ENCODE measurements around the gene LRRC4C. TPM values are rescaled to one million over a fixed set of nuclear protein-coding genes. Genes with fewer than 3 reads are reported as not detected.

The LRRC4C gene
- total RNA-seq, 4 donors from 2014 or later, result 0.19 to 1.1 TPM; not detected in 2

DNA sequence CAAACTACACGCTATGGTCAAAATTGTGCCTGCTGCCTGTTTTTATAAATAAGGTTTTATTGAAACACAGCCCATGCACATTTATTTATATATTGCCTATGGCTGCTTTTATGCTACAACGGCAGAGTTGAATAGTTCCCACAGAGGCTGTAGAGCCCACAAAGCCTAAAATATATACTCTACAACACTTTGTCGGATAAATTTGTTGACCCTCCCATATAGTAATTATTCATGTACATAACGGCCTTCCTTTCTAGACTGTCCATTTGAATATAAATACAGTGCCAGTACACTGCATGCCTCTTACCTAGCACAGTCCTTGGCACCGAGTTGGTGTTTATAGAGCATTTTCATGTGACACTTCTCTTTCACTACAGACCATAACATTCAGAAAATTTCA lies 314.0 kb downstream of the LRRC4C start:
- no peak for TF ChIP-seq POLR2A (IDR thresholded peaks at IDR 0.05)
- TF ChIP-seq CTCF (IDR thresholded peaks at IDR 0.05), result no peak
- DNase-seq (ENCODE audit: low spot score in 2 of 2), result no peak
- intact Hi-C loops (cut with DNase I; ENCODE audit: low total_unique reads), result no loop called here
- no peak overlapping the region for H3K4me3 ChIP-seq (ENCODE audit: low read depth, poor library complexity, severe bottlenecking)
- WGBS, 2 donors, result 84 to 90% methylated on average over 5 of the region's 5 CpGs

DNA sequence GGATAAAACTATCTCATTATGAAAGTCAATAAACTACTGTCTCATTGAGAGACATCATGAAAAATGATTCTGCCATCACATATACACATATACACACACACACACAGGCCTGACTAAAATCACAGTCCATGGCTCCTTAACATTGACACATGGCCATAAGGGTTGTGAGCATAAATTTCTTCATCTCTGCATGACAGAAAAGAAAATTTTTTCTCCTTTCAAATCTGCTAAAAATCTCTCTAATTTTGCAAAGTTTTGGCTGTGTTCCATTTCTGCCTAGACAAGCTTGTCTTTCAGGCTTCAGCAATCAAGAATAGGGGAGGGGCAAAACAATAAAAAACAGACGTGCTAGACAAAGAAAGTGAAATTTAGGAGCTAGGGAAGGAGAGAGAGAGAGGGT lies 324.5 kb downstream of the LRRC4C start:
- WGBS, 2 donors, result 2 to 13% methylated on average over 1 of the region's 1 CpG
- no peak overlapping the region for H3K4me3 ChIP-seq (ENCODE audit: low read depth, poor library complexity, severe bottlenecking)
- TF ChIP-seq CTCF (IDR thresholded peaks at IDR 0.05) (no peak), POLR2A (IDR thresholded peaks at IDR 0.05) (no peak)
- DNase-seq (ENCODE audit: low spot score in 2 of 2), result no peak
- intact Hi-C loops (cut with DNase I; ENCODE audit: low total_unique reads), result no loop called here

GRCh38 chr11:41133023-41133422 lies 326.4 kb downstream of the LRRC4C start:
- intact Hi-C loops (cut with DNase I; ENCODE audit: low total_unique reads), result no loop called here
- 87 to 91% methylated on average over 2 of the region's 2 CpGs for WGBS, 2 donors
- no peak for DNase-seq (ENCODE audit: low spot score in 2 of 2)
- no peak for TF ChIP-seq POLR2A (IDR thresholded peaks at IDR 0.05)
- TF ChIP-seq CTCF (IDR thresholded peaks at IDR 0.05), result no peak
- no peak overlapping the region for H3K4me3 ChIP-seq (ENCODE audit: low read depth, poor library complexity, severe bottlenecking)

DNA sequence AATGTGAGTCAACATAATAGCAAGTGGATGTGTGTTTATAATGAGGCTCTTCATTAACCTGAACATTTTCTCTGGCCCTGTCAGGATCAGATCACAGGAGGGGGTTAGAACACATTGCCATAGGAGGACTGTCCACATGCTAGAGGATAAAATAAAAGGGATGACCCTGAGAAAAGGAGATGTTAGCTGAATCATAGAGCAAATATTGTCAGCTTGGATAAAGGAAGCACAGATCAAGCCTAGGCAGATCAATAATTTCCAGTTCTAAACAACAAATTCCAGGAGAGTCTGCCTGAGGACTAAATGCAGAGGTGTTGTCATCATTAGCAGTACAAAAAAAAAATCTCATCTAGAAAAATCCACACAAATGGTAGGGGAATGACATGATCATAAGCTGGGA lies 337.9 kb downstream of the LRRC4C start:
- TF ChIP-seq CTCF (IDR thresholded peaks at IDR 0.05) (no peak), POLR2A (IDR thresholded peaks at IDR 0.05) (no peak)

DNA sequence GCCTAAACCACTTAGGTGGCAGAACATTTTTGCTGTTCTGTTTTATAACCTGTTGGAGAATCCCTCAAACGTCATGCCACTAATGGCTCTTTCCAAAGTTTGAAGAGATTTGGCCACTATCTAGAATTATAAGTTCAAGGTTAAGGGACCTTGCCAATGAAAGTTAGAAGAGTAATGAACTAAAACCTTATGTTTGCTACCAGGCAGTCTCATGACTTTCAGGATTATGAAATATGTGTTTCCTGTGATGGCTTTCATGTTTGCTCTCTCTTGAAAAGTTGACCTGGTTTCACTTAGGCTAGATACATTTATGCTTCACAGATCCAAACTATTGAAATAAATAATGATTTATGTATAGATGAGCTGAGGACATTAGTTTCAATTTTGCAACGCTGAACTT lies 340.0 kb downstream of the LRRC4C start:
- intact Hi-C loops (cut with DNase I; ENCODE audit: low total_unique reads), result no loop called here
- WGBS, 2 donors, result 39 to 46% methylated on average over 2 of the region's 2 CpGs
- DNase-seq (ENCODE audit: low spot score in 2 of 2), result no peak
- no peak for TF ChIP-seq POLR2A (IDR thresholded peaks at IDR 0.05)
- no peak for TF ChIP-seq CTCF (IDR thresholded peaks at IDR 0.05)
- H3K4me3 ChIP-seq (ENCODE audit: low read depth, poor library complexity, severe bottlenecking), result no peak overlapping the region

More for the DNA sequence above, 337.9 kb downstream of the LRRC4C start:
- H3K4me3 ChIP-seq (ENCODE audit: low read depth, poor library complexity, severe bottlenecking), result no peak overlapping the region
- no peak for DNase-seq (ENCODE audit: low spot score in 2 of 2)
- intact Hi-C loops (cut with DNase I; ENCODE audit: low total_unique reads), result no loop called here

DNA sequence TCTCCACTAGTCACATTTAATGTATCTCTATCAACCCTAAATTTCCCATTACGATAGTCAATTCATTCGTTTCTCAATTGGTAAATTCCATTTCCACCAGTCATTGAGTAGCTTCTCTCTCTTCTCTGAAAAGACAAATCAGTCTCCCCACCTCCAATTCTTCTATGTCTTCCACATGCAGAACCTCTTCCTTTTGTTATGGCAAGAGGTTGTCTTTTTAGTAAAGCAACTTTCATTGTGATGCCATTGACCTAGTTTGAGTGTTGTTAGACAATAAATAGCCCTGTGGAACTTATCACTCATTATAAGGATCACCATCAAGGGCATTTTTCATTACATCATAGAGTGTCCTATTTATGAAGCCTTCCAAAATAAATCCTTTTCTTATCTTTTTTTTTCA lies 340.9 kb downstream of the LRRC4C start:
- 71 to 84% methylated on average over 2 of the region's 2 CpGs for WGBS, 2 donors
- DNase-seq (ENCODE audit: low spot score in 2 of 2), result no peak
- intact Hi-C loops (cut with DNase I; ENCODE audit: low total_unique reads), result no loop called here
- TF ChIP-seq CTCF (IDR thresholded peaks at IDR 0.05), result no peak
- no peak for TF ChIP-seq POLR2A (IDR thresholded peaks at IDR 0.05)
- H3K4me3 ChIP-seq (ENCODE audit: low read depth, poor library complexity, severe bottlenecking), result no peak overlapping the region
